Measurements from ENCODE around the gene ADAMTSL5.

Gene ADAMTSL5

DNA sequence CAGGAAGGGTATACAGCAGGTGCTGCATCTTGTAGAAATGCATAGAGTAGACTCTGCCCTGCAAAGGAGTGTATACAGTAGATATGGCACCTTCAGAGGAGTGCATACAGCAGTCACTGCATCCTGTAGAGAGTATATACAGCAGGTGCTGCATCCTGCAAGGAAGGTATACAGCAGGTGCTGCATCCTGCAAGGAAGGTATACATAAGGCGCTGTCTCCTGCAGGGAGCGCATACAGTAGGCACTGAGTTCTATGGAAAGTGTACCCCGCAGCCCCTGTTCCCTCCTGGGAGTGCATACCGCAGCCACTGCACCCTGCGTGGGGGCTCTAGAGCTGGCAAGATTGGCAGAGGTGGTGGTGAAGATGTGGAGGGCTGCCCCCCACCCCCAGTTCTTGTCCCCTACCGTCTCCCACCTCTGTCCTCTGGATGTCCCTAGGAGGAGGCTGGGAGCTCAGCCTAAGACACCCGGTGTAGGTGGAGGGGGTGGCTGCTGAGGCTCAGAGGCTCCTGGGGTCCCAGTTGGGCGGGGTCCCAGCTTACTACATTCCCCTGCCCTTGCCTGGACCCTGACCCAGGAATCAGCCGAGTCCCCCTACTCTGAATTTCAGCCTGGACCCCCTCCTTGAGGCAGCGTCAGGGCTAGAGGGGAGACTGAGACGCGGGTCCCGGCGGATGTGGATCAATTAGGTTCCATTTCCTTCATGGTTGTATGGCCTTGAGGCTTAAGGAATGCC is 2.3 kb upstream of the ADAMTSL5 start:
- no peak for DNase-seq (ENCODE audit: insufficient read length, low spot score)
- no peak for FAIRE-seq

DNA sequence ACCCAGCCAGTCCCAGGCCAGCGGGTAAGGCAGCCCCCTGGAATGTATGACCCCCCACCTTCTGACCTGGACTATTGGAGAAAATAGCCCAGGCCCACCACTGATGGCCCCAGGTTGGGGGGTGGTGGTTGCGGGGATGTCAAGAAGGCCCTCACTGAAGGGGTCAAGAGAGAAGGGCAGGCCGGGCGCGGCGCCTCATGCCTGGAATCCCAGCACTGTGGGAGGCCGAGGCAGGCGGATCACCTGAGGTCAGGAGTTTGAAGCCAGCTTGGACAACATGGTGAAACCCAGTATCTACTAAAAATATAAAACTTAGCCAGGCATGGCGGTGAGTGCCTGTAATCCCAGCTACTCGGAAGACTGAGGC is 1.5 kb upstream of the ADAMTSL5 start:
- DNase-seq (ENCODE audit: insufficient read length, low spot score) (no peak), FAIRE-seq (no peak)

DNA sequence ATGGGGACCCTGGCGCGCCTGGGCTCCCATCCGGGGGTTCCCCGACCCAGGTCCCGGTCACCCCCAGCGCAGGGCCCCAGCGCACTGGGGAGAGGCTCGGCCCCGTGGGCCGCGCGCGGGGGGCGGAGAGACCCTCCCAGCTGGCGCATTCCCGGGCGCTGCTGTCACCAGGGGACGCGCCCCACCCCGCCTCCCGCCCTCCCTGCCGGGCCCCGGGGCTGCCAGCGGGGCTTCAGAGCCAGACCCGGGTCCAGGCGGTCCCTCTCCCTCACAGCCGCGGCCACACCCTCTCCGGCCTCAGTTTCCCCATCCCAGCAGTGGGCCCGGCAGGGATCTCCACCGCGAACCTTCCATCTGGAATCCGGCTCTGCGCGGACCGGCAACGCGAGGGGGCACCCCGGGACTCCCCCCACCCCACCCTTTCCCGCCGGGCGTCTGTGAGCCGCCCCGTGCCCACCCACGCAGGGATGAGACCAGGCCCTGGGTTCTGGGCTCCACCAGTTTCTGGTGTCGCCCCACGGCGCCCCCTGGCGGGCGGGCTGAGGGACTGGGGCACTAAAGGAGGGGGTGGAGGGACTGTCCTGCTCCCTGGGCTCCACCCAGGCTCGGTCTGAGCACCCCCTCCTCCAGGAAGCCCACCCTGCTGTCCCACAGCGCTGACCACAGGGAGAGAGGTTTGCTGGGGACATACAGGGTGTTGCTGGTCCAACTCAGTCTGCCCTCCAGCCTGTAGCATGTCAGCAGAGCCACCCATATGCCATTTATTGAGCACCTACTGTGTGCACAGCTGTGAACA is 878 bp upstream of the ADAMTSL5 start:
- peak; percentile 68 for DNase-seq (ENCODE audit: insufficient read length, low spot score)

DNA sequence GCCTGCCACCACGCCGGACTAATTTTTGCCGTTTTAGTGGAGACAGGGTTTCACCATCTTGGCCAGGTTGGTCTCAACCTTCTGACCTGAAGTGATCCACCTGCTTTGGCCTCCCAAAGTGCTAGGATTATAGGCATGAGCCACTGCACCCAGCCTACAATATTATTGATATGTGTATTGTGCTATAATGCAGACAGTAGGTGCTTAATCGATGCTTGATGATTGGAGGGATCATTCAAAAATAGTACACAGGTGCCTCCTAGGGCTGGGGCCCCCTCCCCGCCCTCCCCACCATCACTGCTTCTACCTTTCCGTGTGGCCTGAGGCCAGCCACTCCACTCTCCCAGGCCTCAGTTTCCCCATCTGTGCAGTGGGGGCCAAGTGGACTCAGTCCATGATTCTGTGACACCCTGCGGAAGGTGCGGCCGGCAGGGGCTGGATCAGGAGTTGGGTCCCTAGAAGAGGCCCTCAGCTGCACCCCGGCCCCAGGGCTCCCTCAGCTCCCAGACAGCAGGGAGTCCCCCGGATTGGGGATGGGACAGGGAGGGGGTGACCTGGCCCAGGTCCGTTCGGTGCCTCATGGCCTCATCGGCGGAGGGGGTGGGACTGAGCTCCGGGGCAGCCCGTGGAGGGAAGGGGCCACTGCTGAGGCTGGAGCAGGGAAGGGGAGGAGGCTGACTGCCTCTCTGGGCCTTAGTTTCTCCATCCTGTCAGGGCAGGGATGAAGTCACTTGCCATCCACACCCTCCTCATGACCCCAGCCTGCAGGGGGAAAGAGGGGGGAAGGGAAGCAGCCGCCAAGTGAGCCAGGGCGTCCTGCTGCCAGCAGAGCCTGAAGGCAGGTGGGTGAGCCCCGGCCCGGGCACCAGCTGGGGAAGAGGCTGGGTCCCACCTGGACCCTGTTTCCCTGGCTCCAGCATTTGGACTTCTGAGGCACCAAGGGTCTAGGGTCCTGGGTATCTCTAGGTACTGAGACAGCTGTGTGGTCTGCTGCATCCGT is 1.2 kb downstream of the ADAMTSL5 start:
- FAIRE-seq = no peak
- DNase-seq (ENCODE audit: insufficient read length, low spot score) = no peak

More for the DNA sequence above, 878 bp upstream of the ADAMTSL5 start:
- FAIRE-seq = no peak

DNA sequence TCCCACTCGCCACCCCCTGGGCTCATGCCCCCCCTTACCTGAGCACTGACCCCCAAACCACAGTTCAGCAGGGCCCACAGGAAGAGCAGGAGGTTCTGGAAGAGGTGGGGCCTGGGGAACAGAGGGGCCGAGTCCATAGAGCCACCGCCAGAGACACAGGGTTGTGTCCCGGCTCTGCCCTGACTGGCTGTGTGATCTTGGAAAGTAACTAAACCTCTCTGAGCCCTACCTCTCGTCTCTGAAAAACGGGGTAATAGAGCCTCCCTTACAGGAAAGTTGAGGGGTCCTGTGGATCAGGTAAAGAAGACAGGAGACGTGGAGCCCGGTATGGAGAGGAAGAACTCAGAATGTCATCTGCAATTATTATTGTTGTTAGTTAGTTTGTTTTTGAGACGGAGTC is 2.0 kb downstream of the ADAMTSL5 start:
- no peak for DNase-seq (ENCODE audit: insufficient read length, low spot score)
- no peak for FAIRE-seq

DNA sequence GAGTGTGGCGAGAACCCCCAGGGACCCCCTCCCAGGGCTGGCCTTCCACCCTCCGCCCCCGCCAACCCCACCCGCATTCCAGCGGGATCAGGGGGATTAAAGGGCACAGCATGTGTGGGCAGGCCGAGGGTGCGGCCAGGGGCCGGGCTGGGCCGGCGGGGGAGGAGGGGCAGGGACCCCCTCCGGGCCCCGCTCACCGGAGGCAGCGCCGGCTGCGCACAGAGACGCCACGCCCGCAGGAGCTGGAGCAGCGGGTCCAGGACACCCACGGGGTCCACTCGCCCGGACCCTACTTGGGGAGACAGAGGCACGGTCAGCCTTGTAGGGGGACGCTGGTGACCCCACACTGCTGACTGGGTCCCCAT is 2.4 kb downstream of the ADAMTSL5 start:
- FAIRE-seq (no peak), DNase-seq (ENCODE audit: insufficient read length, low spot score) (no peak)

DNA sequence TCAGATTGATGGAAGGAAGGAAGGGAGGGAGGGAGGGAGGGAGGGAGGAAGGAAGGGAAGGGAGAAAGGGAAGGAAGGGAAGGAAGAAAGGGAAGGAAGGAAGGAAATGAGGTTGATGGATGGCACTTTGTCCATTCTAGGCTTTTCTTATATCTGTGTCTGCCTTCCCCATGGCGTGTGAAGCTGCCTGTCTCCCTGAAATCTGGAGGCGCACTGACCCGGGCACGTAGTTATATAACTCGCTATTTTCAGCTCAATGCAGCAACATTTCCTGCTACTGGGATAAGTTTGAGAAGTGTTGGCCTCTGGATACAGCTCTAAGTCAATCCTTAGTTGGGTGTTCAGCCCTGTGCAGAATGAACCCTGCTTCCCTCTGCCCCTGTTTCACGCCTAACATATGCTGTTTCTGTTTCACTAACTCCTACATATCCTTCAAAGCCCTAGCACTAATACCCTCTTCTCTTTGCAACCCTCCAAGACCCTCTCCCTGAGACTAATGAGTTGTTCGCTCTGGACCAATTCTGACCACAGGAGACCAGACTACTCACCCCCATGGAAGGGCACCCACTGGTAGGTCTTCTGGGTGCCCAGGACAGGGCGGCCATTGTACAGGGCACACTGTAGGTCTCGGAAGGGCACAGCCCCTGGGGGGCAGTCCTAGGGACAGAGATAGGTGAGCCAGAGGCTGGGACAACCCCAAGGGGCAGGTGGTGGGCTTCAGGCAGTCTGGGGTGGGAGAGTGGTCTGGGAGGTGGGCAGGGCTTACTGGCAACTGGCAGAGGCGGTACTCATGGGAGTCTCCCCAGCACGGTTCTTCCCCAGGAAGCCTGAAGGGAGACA is 3.0 kb downstream of the ADAMTSL5 start:
- FAIRE-seq (no peak), DNase-seq (ENCODE audit: insufficient read length, low spot score) (no peak)

DNA sequence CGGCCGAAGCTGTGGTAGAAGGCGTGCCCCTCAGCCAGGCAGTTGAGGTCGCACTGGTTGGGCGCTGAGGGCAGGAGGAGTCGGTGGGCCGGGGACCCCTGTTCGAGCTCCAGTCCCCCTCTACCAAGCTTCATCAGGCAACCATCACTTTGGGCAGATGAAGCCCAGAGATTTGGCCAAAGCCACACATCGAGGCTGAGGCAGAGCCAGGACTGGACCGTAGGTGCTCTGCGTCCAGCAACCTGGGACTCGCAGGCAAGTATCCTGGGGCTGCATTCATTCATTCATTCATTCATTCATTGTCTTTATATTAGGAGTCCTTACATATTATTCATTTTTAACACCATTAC is 4.3 kb downstream of the ADAMTSL5 start:
- DNase-seq (ENCODE audit: insufficient read length, low spot score) = no peak
- FAIRE-seq = no peak

DNA sequence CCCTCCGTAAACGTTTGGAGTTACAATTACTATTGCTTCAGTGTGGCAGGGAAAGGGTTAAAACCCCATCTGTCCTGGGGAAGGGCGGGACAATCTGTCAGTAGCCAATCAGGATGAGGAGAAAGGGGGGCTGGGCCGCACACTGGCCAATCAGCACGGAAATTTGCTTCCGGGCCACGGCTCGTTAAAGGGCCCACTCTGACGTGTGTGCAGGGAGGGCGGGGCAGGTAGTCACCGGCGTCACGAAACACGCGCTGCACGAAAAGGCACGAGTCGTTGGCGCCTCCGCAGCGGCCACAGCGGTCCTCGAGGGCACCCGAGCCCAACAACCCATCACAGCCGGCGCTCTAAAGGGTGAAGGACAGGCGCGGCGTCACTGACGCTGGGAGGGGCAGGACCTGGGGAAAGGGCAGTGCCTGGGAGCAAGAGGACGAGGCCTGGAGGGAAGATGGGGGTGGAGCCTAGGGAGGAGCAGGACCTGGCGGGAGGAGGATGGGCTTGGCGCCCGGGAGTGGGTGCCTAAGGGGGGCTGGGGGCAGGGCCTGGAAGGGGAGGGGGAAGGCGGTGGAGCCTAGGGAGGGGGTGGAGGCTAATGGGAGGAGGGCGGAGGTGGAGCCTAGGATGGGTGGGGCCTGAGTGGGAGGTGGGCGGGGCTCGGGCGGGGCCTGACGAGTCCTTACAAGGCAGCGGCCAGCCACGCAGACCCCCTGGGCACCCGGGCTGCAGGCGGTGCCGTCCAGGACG is 4.9 kb downstream of the ADAMTSL5 start:
- DNase-seq (ENCODE audit: insufficient read length, low spot score) (peak; percentile 96), FAIRE-seq (peak; percentile 94)

DNA sequence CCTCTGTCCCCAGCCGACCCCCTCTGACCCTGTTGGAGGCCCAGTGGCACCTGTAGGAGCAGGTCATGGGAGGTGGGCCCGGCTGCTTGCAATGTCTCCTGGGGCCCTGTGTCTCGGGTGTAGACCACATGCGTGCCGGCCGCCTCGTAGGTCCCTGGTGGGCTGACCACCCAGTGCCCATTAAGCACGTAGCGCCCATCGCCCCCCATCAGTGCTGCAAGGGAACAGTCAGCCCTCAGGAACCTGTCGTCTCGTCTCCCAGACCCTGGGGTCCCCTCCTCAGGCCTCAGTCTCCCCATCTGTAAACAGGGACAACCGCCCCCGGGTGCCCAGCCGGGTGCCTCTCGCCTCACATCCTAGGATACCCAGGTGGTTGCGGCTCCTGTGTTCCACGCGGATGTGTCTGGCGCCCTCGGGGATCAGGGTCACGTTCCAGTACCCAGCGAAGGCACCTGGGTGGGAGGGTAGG is 5.6 kb downstream of the ADAMTSL5 start:
- DNase-seq (ENCODE audit: insufficient read length, low spot score) (no peak), FAIRE-seq (no peak)

DNA sequence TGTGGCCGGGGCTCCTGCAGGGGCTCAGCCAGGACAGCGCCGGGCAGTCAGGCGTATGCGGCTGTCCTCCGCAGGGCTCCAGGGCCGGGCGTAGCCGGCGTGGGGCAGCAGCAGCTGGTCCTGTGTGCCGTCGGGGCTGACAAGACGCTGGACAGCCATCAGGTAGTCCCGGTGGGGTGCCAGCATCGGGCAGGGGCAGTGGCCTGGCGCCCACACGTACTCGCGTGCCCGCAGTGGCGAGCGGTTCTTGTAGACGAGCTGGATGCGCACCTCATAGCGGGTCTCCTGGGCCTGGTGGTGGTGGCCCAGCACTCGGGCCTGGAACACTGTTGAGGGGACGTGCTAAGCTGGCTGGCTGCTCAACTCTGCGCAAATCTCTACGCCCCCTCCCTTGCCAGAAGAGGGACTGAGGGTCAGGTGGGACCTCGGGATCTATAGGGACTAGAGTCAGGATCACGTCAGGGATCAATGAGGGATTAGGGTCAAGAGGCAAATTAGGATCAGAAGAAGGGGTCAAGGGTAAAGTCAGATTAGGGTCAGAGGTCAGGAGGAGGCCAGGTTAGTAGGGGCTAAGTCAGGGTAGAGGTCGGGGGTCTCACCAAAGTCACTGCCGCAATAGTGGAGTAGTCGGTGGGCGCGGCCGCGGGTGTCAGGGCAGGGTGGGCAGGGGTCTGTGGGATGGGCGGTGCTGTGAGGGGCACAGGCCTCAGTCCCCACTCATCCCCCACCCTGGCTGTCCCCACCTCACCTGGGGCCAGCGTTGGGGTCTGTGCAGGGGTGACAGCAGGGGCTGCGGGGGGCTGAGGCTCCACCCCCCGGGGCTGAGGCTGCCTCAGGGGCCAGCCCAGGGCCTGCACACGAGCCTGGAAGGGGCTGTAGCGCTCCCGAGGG is 6.6 kb downstream of the ADAMTSL5 start:
- FAIRE-seq = no peak
- no peak for DNase-seq (ENCODE audit: insufficient read length, low spot score)

DNA sequence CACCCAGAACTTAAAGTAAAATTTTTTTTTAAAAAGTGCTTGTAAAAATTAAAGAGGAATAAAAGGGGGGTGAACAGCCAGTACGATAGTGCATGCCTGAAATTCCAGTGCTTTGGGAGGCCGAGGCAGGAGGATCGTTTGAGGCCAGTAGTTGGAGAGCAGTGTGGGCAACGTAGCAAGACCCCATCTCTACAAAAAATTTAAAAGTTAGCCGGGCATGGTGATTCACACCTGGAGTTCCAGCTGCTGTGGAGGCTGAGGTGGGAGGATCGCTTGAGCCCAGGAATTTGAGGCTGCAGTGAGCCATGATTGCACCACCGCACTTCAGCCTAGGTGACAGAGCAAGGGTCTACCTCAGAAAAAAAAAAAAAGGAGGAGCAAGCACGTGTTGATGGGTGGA is 7.8 kb downstream of the ADAMTSL5 start:
- DNase-seq (ENCODE audit: insufficient read length, low spot score) (no peak), FAIRE-seq (no peak)

DNA sequence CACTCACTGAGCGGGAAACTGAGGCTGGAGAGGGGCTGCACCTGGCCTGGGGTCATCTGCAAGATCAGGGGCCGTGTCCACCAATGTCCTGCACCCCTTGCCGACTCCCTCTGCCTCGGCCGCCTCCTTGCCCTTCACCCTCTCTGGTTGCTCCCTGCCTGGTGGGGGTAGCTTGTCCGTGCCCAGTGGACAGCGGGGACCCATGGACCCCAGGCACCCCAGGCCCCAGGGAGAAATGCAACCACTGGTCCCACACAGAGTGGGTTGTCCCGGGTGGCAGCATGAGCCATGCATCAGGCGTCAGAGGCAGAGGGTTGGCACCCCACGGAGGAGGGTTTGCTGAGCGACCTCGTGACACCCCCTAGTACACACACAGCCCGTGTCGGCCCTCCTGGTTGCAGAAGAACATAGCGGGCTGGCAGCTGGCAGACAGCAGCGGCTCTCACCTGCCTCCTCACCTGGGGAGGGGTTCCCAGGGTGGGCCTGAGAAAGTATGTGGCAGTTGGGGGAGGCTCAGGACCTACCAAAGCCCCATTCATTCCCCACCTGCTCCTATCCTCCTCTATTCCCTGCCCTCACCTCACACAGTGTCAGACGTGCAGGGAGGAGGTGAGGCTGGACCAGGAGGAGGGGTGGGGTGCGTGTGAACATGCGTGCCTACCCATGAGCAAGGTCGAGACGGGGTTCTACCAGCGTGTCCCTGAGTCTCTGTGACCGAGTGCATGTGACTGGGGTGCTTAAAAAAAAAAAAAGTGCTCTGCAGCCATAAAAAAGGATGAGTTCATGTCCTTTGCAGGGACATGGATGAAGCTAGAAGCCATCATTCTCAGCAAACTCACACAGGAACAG is 8.7 kb downstream of the ADAMTSL5 start:
- no peak for FAIRE-seq
- no peak for DNase-seq (ENCODE audit: insufficient read length, low spot score)

DNA sequence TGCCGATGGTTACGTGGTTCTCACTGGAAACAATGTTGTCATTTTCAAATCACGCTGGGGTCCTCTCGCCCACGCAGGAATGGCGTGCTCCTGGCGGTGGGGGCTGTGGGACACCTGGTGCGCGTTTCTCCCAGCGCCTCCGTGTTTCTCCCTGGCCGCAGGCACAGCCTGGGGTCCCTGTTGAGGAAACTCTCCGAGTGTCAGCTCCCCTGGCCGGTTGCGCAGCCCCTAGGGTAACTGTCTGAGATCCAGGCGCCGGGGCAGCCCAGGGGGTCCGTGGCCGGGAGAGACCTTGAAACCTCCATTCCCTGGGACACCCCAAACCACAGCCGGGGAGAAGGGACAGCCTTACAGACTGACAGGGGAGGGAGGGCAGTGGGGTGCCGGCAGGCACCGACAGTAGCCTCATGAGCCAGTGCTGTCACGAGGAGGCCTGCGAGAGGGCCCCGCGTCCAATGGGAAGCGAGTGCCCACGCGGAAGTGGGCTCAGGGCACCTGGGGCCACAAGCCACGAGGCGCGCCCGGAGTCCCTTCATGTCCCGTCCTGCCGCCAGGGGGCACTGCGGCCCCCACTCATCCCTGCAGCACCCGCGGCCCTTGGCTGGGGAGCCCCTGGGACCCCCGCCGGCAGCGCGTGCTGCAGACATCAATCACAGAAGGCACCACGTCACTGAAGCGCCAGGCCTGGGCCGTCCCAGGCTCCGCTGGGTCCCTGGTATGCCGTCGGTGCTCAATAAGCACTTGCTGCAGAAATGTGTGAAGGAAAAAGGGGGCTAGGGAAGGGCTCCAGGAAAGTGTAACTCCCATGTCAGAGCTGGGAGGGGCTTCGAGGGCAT is 9.5 kb downstream of the ADAMTSL5 start:
- FAIRE-seq (no peak), DNase-seq (ENCODE audit: insufficient read length, low spot score) (no peak)

DNA sequence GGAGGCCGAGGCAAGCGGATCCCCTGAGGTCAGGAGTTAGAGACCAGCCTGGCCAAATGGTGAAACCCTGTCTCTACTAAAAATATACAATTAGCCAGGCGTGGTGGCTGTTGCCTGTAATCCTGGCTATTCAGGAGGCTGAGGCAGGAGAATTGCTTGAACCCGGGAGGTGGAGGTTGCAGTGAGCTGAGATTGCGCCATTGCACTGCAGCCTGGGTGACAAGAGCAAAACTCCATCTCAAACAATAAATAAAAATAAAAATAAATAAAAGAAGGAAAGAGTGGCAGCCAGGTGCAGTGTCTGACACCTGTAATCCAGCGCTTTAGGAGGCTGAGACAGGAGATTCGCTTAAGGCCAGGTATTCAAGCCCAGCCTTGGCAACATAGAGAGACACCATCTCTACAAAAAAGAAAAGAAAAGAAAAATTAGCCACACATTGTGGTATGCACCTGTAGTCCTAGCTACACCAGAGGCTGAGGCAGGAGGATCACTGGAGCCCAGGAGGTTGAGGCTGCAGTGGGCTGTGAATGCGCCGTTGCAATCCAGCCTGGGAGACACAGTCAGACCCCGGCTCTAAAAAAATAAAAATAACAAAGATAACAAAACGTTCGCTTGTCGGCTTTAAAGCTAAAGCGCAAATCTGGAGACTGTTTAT is 10.3 kb downstream of the ADAMTSL5 start:
- no peak for DNase-seq (ENCODE audit: insufficient read length, low spot score)
- FAIRE-seq = no peak

DNA sequence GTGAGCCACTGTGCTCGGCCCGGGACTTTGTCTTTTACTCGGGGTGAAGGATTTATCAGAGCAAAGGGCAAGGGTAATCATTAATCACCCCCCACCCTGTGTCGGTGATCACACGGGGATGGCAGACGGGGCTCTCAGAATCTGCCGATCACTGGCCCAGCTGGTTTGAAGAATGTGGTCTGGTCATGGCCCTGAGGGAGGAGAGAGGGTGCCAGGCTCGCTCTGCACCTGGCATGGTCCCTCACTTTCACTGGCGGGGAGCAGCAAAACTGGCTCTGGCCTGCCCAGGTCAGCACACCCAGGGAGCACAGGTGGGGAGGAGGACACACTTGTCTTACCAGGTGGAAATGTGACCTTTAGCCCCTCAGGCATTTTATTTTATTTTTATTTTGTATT is 11.6 kb downstream of the ADAMTSL5 start:
- no peak for DNase-seq (ENCODE audit: insufficient read length, low spot score)
- no peak for FAIRE-seq

All from HTR-8/SVneo (cell line).